BJ (cell line): ENCODE results near the gene GPBAR1. TPM values are rescaled to one million over a fixed set of nuclear protein-coding genes. Genes with fewer than 3 reads are reported as not detected.

Source experiments
- CTCF ChIA-PET: fragments of 350-600 bp; formaldehyde crosslinking; extraction: SDS; loops from one replicate; lab custom pipeline; 2021; ENCODE audit warnings: antibody characterized with exemption, inconsistent platforms; lab: Yijun Ruan, JAX
- POLR2A ChIA-PET: fragments of 300-600 bp; sonication (Branson Sonifier 250); formaldehyde crosslinking; extraction: SDS; loops from one replicate; lab custom pipeline; 2021; ENCODE audit warnings: antibody characterized with exemption; lab: Charles Lee
- DNase-seq: peaks from one replicate; pipeline ENCODE4 v3.0.0-alpha.2; 2011; ENCODE audit warnings: low read depth
- H3K27me3 ChIP-seq: 2 replicates; pipeline ENCODE4 v1.6.0; 2011; ENCODE audit warnings: low read length; ENCODE audit not compliant: control insufficient read depth, insufficient read depth
- H3K36me3 ChIP-seq: 2 replicates; pipeline ENCODE4 v1.5.1; 2011; ENCODE audit warnings: low read length; ENCODE audit not compliant: control insufficient read depth, insufficient read depth
- H3K4me3 ChIP-seq: 2 replicates; pipeline ENCODE4 v1.5.1; 2011; ENCODE audit warnings: low read depth, mild to moderate bottlenecking, control low read depth, low read length
- polyA plus RNA-seq: library from polyadenylated mRNA; depleted of rRNA; stranded (reverse); fragments of >200 nt; gene quantifications from 2 replicates; pipeline ENCODE4 v1.2.3, GENCODE V29; 2011
- TF ChIP-seq, protein P1 (sequence below): IDR thresholded peaks from 2 replicates; pipeline ENCODE4 v1.5.1; 2011; ENCODE audit warnings: low read depth, mild to moderate bottlenecking, control low read depth, inconsistent platforms, low read length, moderate library complexity; ENCODE audit not compliant: insufficient read depth

The GPBAR1 gene
- polyA plus RNA-seq, 1 experiment, result not detected

DNA sequence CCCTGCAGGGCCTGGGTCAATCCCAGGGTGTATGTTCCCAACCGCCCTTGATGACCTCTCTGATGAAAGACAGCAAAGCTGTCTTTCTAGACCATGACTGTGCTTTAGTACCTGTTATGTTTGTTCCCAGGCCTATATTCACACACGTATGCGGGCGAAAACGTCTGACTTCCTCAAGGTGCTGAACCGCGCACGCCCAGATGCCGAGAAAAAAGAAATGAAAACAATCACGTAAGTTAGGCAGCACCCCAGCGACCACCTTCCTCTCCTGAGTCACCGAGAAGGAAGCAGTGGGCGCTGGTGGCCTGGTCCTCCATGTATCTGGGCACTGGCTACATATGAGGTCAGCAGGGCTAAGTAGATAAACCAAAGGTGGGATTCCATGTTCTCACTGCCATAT is 11.1 kb upstream of the GPBAR1 start:
- Histone ChIP-seq H3K4me3 (no peak overlapping the region), H3K36me3 (peaks cover 49% of the 10 kb centered on the region), H3K27me3 (no peaks in the 10 kb centered on the region)
- no peak for DNase-seq
- TF ChIP-seq, protein P1, sequence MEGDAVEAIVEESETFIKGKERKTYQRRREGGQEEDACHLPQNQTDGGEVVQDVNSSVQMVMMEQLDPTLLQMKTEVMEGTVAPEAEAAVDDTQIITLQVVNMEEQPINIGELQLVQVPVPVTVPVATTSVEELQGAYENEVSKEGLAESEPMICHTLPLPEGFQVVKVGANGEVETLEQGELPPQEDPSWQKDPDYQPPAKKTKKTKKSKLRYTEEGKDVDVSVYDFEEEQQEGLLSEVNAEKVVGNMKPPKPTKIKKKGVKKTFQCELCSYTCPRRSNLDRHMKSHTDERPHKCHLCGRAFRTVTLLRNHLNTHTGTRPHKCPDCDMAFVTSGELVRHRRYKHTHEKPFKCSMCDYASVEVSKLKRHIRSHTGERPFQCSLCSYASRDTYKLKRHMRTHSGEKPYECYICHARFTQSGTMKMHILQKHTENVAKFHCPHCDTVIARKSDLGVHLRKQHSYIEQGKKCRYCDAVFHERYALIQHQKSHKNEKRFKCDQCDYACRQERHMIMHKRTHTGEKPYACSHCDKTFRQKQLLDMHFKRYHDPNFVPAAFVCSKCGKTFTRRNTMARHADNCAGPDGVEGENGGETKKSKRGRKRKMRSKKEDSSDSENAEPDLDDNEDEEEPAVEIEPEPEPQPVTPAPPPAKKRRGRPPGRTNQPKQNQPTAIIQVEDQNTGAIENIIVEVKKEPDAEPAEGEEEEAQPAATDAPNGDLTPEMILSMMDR, result no peak
- ChIA-PET CTCF (no interaction called here), POLR2A (no interaction called here)

DNA sequence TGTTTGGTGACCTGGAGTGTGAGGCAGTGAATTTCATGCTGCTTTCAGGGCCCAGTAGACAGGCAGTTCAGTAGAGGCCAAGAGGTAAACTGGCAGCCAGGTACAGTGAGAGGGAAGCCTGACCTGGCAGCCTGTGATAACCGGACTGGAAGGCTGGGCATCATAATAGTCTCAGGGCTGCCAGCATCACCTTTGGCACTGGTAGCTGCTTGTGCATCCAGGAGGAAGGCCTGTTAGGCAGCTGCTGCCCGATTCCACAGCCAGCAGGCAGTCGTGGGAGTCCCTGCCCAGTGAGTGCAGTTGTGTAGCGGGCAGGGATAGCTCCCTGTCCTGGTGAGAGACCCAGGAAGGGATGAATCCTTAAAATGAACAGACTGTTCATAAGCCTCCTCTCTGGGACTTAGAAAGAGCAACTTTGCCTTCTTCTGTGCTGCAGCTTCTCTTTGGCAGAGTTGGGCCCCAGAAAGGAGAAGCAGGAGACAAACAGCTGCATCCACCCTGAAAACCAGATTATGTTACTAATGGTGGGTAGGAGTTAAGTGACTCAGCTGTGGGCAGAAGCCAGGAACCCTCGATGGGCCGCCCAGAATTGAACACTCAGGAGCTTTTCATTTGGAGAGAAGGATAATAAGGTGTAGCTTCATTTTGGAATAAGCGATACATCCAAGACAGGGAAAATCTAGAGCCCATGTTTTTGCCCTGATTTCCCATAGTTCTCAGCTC is 8.1 kb upstream of the GPBAR1 start:
- Histone ChIP-seq H3K36me3 (peaks cover 37% of the 10 kb centered on the region), H3K4me3 (no peak overlapping the region), H3K27me3 (no peaks in the 10 kb centered on the region)
- ChIA-PET POLR2A (no interaction called here), CTCF (interaction anchor here (1.0 to 1.9 kb wide), 3 partner anchors 11 to 65 kb away, joined by 3 to 5 read pairs (median 5); partner anchors contain the start of genes AAMP and PNKD)
- TF ChIP-seq, protein P1, result no peak
- no peak for DNase-seq

DNA sequence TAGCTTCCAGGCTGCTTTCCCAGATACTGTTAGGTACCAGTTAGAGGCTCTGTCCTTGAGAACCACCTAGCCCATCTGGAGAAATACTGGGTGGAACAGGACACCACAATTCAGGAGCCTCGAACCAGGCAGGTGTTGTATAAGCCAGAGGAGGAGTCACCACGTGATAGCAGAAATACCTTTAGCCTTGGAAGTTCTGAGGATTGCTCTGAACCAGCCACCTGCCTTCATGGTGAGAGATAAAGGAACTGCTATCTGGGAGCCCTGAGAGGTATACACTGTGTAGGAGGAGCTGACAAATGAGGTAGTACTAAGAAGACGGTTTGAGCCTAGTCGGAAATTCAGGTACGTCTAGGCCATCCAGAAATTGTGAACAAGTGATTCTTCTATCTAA is 7.6 kb upstream of the GPBAR1 start:
- ChIA-PET POLR2A (no interaction called here), CTCF (interaction anchor here (1.0 to 1.9 kb wide), 2 partner anchors 11 to 66 kb away, joined by 5 read pairs; no protein-coding TSS in a partner anchor)
- Histone ChIP-seq H3K27me3 (no peaks in the 10 kb centered on the region), H3K4me3 (no peak overlapping the region), H3K36me3 (peaks cover 36% of the 10 kb centered on the region)
- DNase-seq, result no peak
- TF ChIP-seq, protein P1, result no peak

DNA sequence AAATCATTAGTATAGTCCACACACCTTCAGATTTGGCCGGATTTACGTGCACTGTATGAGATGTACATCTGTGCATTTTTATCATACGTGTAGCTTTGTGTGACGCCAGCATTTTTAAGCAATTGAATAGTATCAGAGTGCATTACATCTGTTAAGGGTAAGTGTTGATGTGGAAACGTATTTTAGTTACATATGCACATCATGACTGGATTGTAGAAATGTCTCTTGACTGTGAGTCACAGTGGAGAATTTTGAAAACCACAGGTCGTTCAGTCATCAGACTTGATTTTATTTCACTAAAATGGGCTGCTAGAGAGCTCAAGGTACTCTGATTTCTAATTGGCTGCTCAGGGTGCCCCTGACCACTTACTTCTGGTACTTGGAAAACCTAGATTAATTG is 5.4 kb upstream of the GPBAR1 start:
- no peak overlapping the region for H3K4me3 ChIP-seq
- no peaks in the 10 kb centered on the region for H3K27me3 ChIP-seq
- ChIA-PET CTCF (interaction anchor here (0.5 to 1.8 kb wide), 5 partner anchors 8 to 470 kb away, joined by 3 to 5 read pairs (median 3); partner anchors contain the start of genes AAMP and PNKD), POLR2A (interaction anchor here (0.5 kb wide), 1 partner anchor 141 kb away, joined by 3 read pairs; no protein-coding TSS in a partner anchor)
- DNase-seq, result no peak
- peaks cover 20% of the 10 kb centered on the region for H3K36me3 ChIP-seq
- TF ChIP-seq, protein P1, result no peak

DNA sequence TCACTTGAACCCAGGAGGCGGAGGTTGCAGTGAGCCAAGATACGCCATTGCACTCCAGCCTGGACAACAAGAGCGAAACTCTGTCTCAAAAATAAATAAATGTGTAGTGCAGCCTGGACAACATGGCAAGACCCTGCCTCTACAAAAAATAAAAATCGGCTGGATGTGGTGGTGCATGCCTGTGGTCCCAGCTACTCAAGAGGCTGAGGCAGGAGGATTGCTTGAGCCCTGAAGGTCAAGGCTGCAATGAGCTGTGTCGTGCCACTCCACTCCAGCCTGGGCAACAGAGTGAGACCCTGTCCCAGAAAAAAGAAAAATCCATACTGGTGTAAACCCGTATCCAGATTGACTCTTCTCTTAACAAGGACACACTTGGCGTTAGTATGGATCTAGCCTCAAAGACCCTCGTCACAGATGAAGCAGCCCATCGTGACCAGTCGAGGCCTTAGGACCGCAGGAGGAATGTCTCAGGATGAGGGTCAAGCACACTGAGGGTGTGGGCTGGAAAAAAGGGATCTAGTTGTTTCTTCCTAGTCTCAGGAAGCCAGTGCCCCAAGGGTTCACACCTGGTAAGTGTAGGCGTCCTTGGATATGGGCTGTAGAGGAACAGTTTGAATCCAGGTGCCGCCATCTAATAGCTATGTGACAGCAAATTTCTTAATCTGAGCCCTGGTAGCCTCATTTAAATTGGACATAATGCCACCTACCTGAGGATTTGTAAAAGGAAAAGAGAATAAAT is 4.0 kb upstream of the GPBAR1 start:
- ChIA-PET CTCF (interaction anchor here (0.6 to 1.8 kb wide), 12 partner anchors 8 to 74 kb away, joined by 3 to 12 read pairs (median 4); partner anchors contain the start of genes AAMP and PNKD), POLR2A (no interaction called here)
- no peak for DNase-seq
- no peak overlapping the region for H3K4me3 ChIP-seq
- peaks cover 16% of the 10 kb centered on the region for H3K36me3 ChIP-seq
- TF ChIP-seq, protein P1, result no peak
- no peaks in the 10 kb centered on the region for H3K27me3 ChIP-seq
